Vagina (tissue), 2 donors: ENCODE data around the gene NR3C2. TPM values are rescaled to one million over a fixed set of nuclear protein-coding genes. Genes with fewer than 3 reads are reported as not detected.

Source experiments
- DNase-seq, 2 donors: peaks; one replicate each; pipeline ENCODE4 v3.0.0-alpha.2; 2017; ENCODE audit errors: extremely low spot score in 2 of 2
- H3K27ac ChIP-seq: fragments of 200-600 bp; sonication (generic); one replicate; pipeline ENCODE4 v1.5.1; 2019
- H3K27me3 ChIP-seq: fragments of 200-600 bp; sonication (generic); one replicate; pipeline ENCODE4 v1.5.1; 2019
- H3K36me3 ChIP-seq, 2 donors: fragments of 200-600 bp; sonication (generic); one replicate each; pipeline ENCODE4 v1.5.1; 2017 to 2019
- H3K4me1 ChIP-seq: fragments of 200-600 bp; sonication (generic); one replicate; pipeline ENCODE4 v1.5.1; 2019
- H3K4me3 ChIP-seq, 2 donors: fragments of 200-600 bp; sonication (generic); 1 replicate in 1 of 2; 2 replicates in 1 of 2; pipeline ENCODE4 v1.5.1; 2016 to 2019
- H3K9me3 ChIP-seq: fragments of 200-600 bp; sonication (generic); one replicate; pipeline ENCODE4 v1.5.1; 2019
- POLR2A ChIP-seq, 2 donors: fragments of 450-650 bp; IDR thresholded peaks; one replicate each; pipeline ENCODE4 v1.6.1; 2017; ENCODE audit warnings: antibody characterized with exemption in 2 of 2, mild to moderate bottlenecking in 2 of 2, moderate library complexity in 2 of 2
- POLR2AphosphoS5 ChIP-seq, 2 donors: sonication (generic); formaldehyde crosslinking; IDR thresholded peaks; one replicate each; pipeline ENCODE4 v1.9.0; 2017; ENCODE audit warnings: antibody characterized with exemption in 2 of 2, mild to moderate bottlenecking in 2 of 2, low read depth in 1 of 2; ENCODE audit not compliant: insufficient read depth in 1 of 2
- intact Hi-C: fragments of 100-400 bp; cut with DNase I; formaldehyde crosslinking; loops from one replicate; pipeline ENCODE4 v1.15.1; 2023
- total RNA-seq: library from RNA; depleted of rRNA; stranded (reverse); fragments of >200 nt; gene quantifications from one replicate; pipeline ENCODE4 v1.2.3, GENCODE V29; 2016
- TF ChIP-seq, protein P1 (sequence below), 3 experiments: fragments of 450-650 bp in 2 of 3; fragments of 200-600 bp in 1 of 3; sonication (generic) in 1 of 3; IDR thresholded peaks; one replicate each; pipeline ENCODE4 v1.5.1; 2017 to 2019; ENCODE audit warnings: antibody characterized with exemption in 3 of 3, mild to moderate bottlenecking in 2 of 3, moderate library complexity in 2 of 3

NR3C2 gene
- total RNA-seq, 1 donor from 2014 or later: 9.6 TPM

DNA sequence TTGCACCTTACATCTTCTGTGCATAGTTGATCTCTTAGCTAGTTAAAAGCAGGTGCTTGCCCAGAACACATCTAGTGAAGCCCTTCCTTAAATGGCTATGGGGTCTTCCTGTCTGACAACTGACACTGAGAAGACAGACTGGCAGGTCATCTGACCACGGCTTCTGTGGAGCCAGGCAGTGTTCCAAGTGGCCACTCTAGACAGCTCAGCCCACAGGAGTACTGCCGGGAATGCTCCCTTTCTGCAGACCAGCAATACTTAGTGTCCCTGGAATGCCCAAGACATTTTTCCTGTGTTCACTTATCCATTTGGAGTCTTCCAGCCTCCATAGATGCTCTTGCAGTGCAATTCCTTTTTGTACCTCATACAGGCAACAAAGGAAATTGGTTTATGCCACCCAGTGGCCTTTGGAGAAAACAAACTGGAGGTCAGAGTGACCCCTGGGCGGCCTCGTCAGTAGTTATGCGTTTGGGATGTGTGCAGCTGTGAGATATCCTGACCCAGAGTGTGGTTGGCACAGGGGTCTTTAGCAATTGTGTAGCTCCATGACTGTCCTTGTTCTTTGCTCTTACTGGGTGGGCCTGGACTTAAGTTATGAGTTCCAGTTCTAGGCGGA is 374.8 kb downstream of the NR3C2 start:
- no peak overlapping the region for H3K4me3 ChIP-seq
- H3K27ac ChIP-seq: no peak overlapping the region
- DNase-seq: no peak
- peaks cover 29% of the 10 kb centered on the region for H3K4me1 ChIP-seq
- peaks cover 0 to 11% of the 10 kb centered on the region in 2 donors for H3K36me3 ChIP-seq
- intact Hi-C loops: no loop called here
- H3K9me3 ChIP-seq: no peaks in the 10 kb centered on the region
- H3K27me3 ChIP-seq: no peaks in the 10 kb centered on the region
- TF ChIP-seq, protein P1, sequence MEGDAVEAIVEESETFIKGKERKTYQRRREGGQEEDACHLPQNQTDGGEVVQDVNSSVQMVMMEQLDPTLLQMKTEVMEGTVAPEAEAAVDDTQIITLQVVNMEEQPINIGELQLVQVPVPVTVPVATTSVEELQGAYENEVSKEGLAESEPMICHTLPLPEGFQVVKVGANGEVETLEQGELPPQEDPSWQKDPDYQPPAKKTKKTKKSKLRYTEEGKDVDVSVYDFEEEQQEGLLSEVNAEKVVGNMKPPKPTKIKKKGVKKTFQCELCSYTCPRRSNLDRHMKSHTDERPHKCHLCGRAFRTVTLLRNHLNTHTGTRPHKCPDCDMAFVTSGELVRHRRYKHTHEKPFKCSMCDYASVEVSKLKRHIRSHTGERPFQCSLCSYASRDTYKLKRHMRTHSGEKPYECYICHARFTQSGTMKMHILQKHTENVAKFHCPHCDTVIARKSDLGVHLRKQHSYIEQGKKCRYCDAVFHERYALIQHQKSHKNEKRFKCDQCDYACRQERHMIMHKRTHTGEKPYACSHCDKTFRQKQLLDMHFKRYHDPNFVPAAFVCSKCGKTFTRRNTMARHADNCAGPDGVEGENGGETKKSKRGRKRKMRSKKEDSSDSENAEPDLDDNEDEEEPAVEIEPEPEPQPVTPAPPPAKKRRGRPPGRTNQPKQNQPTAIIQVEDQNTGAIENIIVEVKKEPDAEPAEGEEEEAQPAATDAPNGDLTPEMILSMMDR (IDR thresholded peaks at IDR 0.05): no peak
- TF ChIP-seq POLR2AphosphoS5 (IDR thresholded peaks at IDR 0.05; ENCODE audit: insufficient read depth in 1 of 2, low read depth in 1 of 2): no peak
- TF ChIP-seq POLR2A (IDR thresholded peaks at IDR 0.05): no peak

GRCh38 chr4:148065075-148065474 is 377.1 kb downstream of the NR3C2 start:
- H3K27ac ChIP-seq: no peak overlapping the region
- H3K27me3 ChIP-seq: no peaks in the 10 kb centered on the region
- no peak for DNase-seq
- peaks cover 0 to 6% of the 10 kb centered on the region in 2 donors for H3K36me3 ChIP-seq
- no peaks in the 10 kb centered on the region for H3K9me3 ChIP-seq
- intact Hi-C loops: no loop called here
- peaks cover 42% of the 10 kb centered on the region for H3K4me1 ChIP-seq
- H3K4me3 ChIP-seq: no peak overlapping the region
- TF ChIP-seq, protein P1 (IDR thresholded peaks at IDR 0.05): no peak

GRCh38 chr4:148064451-148064850 is 377.8 kb downstream of the NR3C2 start:
- Histone ChIP-seq H3K9me3 (no peaks in the 10 kb centered on the region), H3K4me3 (no peak overlapping the region), H3K4me1 (peaks cover 36% of the 10 kb centered on the region), H3K27ac (no peak overlapping the region), H3K27me3 (no peaks in the 10 kb centered on the region), H3K36me3 (peaks cover 0 to 6% of the 10 kb centered on the region in 2 donors)
- no peak for DNase-seq
- intact Hi-C loops: no loop called here
- TF ChIP-seq POLR2AphosphoS5 (IDR thresholded peaks at IDR 0.05; ENCODE audit: insufficient read depth in 1 of 2, low read depth in 1 of 2) (no peak), POLR2A (IDR thresholded peaks at IDR 0.05) (no peak)
- TF ChIP-seq, protein P1 (IDR thresholded peaks at IDR 0.05): no peak

DNA sequence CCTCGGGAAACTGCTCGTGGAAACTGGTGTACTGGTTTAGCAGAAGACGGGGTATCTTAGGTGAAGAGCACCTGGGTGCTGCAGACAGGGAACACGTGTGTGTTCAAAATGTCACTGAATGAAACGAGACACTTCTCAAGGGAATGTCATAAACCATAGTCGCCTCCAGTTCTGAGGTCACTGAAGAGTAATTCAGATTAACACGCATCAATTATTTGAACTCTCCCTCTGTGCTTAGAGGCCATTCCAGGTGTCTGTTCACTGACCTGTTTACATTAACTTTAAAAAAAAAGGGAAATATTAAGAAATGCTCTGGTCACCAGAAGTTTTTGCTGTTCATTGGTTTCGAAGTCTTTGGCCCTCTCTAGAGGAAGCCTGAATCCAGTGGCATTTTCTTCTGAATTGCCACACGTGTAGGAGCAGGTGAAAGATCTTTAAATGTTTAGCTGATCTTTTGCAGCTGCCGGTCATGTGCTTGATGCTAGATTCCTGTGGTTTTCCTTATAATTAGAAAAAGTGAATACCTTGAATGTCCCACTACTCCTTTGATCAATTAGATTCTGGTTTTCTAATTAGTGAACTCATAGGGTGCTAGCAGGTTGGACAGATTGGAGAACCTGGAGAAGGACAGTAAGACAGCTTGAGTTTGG is 379.8 kb downstream of the NR3C2 start:
- Histone ChIP-seq H3K27me3 (no peaks in the 10 kb centered on the region), H3K4me3 (no peak overlapping the region), H3K27ac (no peak overlapping the region), H3K9me3 (no peaks in the 10 kb centered on the region), H3K4me1 (peaks cover 46% of the 10 kb centered on the region), H3K36me3 (peaks cover 0 to 6% of the 10 kb centered on the region in 2 donors)
- no peak for DNase-seq
- intact Hi-C loops: no loop called here
- TF ChIP-seq POLR2A (IDR thresholded peaks at IDR 0.05) (no peak), POLR2AphosphoS5 (IDR thresholded peaks at IDR 0.05; ENCODE audit: insufficient read depth in 1 of 2, low read depth in 1 of 2) (no peak)
- TF ChIP-seq, protein P1 (IDR thresholded peaks at IDR 0.05): no peak

- Histone ChIP-seq H3K4me3 (no peak overlapping the region), H3K9me3 (no peaks in the 10 kb centered on the region), H3K27ac (no peak overlapping the region), H3K27me3 (no peaks in the 10 kb centered on the region), H3K4me1 (peaks cover 41% of the 10 kb centered on the region), H3K36me3 (peaks cover 0 to 6% of the 10 kb centered on the region in 2 donors)
- DNase-seq: no peak
- TF ChIP-seq, protein P1 (IDR thresholded peaks at IDR 0.05): no peak
- TF ChIP-seq POLR2A (IDR thresholded peaks at IDR 0.05) (no peak), POLR2AphosphoS5 (IDR thresholded peaks at IDR 0.05; ENCODE audit: insufficient read depth in 1 of 2, low read depth in 1 of 2) (no peak)
- intact Hi-C loops: no loop called here
Measured at GRCh38 chr4:148061795-148062194, 380.4 kb downstream of the NR3C2 start.
